GM13977 (cell line): Measurements from ENCODE around the gene RBM38.

Experiments used
- DNase-seq: peaks from one replicate; pipeline ENCODE4 v3.0.0; 2012; ENCODE audit warnings: low spot score
- CTCF ChIP-seq: IDR thresholded peaks from 2 replicates; pipeline ENCODE4 v1.5.1; 2012; ENCODE audit warnings: mild to moderate bottlenecking, control low read depth; ENCODE audit not compliant: insufficient read depth; ENCODE audit errors: extremely low read depth, missing control alignments
- in situ Hi-C: fragments of 300-500 bp; cut with MboI; formaldehyde crosslinking; loops from one replicate; pipeline ENCODE4 v1.12.0; 2022; ENCODE audit warnings: low sequenced_read_pairs, low pct_unique_long_range_greater_than_20kb, mixed read lengths, inconsistent platforms; ENCODE audit not compliant: unreplicated experiment

The RBM38 gene

GRCh38 chr20:57369596-57369995 is 21.6 kb upstream of the RBM38 start:
- no peak for DNase-seq
- in situ Hi-C loops, result no loop called here

GRCh38 chr20:57370316-57370715 is 20.9 kb upstream of the RBM38 start:
- DNase-seq, result no peak
- TF ChIP-seq CTCF, result no peak
- in situ Hi-C loops, result no loop called here

More at GRCh38 chr20:57369596-57369995, 21.6 kb upstream of the RBM38 start:
- TF ChIP-seq CTCF, result no peak

GRCh38 chr20:57371363-57371762 is 19.8 kb upstream of the RBM38 start:
- no peak for DNase-seq
- TF ChIP-seq CTCF, result no peak
- in situ Hi-C loops, result no loop called here

- no peak for TF ChIP-seq CTCF
- in situ Hi-C loops, result no loop called here
- DNase-seq, result no peak
Observed at GRCh38 chr20:57372157-57372556, 19.0 kb upstream of the RBM38 start.

GRCh38 chr20:57372581-57373350 is 18.4 kb upstream of the RBM38 start:
- TF ChIP-seq CTCF, result no peak
- in situ Hi-C loops, result no loop called here
- no peak for DNase-seq

- no peak for TF ChIP-seq CTCF
- in situ Hi-C loops, result no loop called here
- no peak for DNase-seq
Observed at GRCh38 chr20:57374343-57374930, 16.8 kb upstream of the RBM38 start.
